Heart right ventricle (tissue), 16 donors: ENCODE results near the gene PPP2R3C. TPM values are rescaled to one million over a fixed set of nuclear protein-coding genes. Genes with fewer than 3 reads are reported as not detected.
A peak's percentile ranks its signal among the peaks of the same experiment; 100 is the strongest.

Experiments
- ATAC-seq, 8 donors: fragments of 200-7000 bp; cut with Tn5 transposase; one replicate each; pipeline ENCODE4 v1.9.1; 2020; ENCODE audit warnings: mild to moderate bottlenecking in 8 of 8, moderate library complexity in 8 of 8, moderate number of reproducible peaks in 1 of 8
- DNase-seq, 2 donors: peaks; one replicate each; pipeline ENCODE4 v3.0.0-alpha.2; 2020
- H3K27ac ChIP-seq, 10 donors: fragments of 200-600 bp; sonication (generic) in 2 of 10; one replicate each; pipeline versions ENCODE4 v1.5.0 to v1.8.0; 2020 to 2022; ENCODE audit warnings: mild to moderate bottlenecking in 3 of 10
- H3K27me3 ChIP-seq, 7 donors: fragments of 200-600 bp; one replicate each; pipeline ENCODE4 v1.8.0; 2021 to 2022; ENCODE audit warnings: mild to moderate bottlenecking in 2 of 7
- H3K36me3 ChIP-seq, 9 donors: fragments of 200-600 bp; sonication (generic) in 1 of 9; one replicate each; pipeline versions ENCODE4 v1.5.0 to v1.8.0; 2020 to 2022; ENCODE audit warnings: mild to moderate bottlenecking in 2 of 9
- H3K4me1 ChIP-seq, 9 donors: fragments of 200-600 bp; sonication (generic) in 1 of 9; one replicate each; pipeline versions ENCODE4 v1.5.0 to v1.8.0; 2020 to 2022; ENCODE audit warnings: mild to moderate bottlenecking in 4 of 9
- H3K4me3 ChIP-seq, 10 donors: fragments of 200-600 bp; sonication (generic) in 2 of 10; one replicate each; pipeline versions ENCODE4 v1.5.0 to v1.8.0; 2020 to 2022; ENCODE audit warnings: mild to moderate bottlenecking in 7 of 10, moderate library complexity in 2 of 10
- H3K9me3 ChIP-seq, 11 donors: fragments of 200-600 bp in 10 of 11; sonication (generic) in 2 of 11; one replicate each; pipeline versions ENCODE4 v1.5.0 to v1.8.0; 2013 to 2022; ENCODE audit warnings: mild to moderate bottlenecking in 2 of 11, control low read depth in 1 of 11, moderate library complexity in 1 of 11
- WGBS, 2 donors: extraction: QIAGEN DNeasy Blood & Tissue Kit; methylation state at CpG; one replicate each; pipeline ENCODE4 v1.1.7; 2013; ENCODE audit warnings: inconsistent platforms in 1 of 2; 5-methylcytosine and 5-hydroxymethylcytosine counted together
- intact Hi-C, 10 donors: fragments of 100-400 bp; cut with DNase I; formaldehyde crosslinking; loops; one replicate each; pipeline versions ENCODE4 v1.11.1 to v1.14.2; 2022
- polyA plus RNA-seq, 2 donors: library from polyadenylated mRNA; stranded (reverse); fragments of 200-250 nt; gene quantifications; one replicate each; pipeline ENCODE4 v1.2.3, GENCODE V29; 2013
- total RNA-seq, 10 donors: library from RNA; stranded (reverse); fragmentation: NEBNext Ultra II Directional in 3 of 10; extraction: Animal tissue kit (Norgen Biotek cat#: 25700) in 3 of 10; gene quantifications; one replicate each; pipeline versions ENCODE4 v1.2.1 to v1.2.4, GENCODE V29; 2021 to 2023
- TF ChIP-seq, protein P1 (sequence below), 9 donors: fragments of 200-600 bp; sonication (generic) in 2 of 9; IDR thresholded peaks; one replicate each; pipeline versions ENCODE4 v1.5.0 to v1.8.0; 2021 to 2022; ENCODE audit warnings: antibody characterized with exemption in 9 of 9, mild to moderate bottlenecking in 5 of 9, moderate library complexity in 1 of 9
- donor health status: Arrhythmogenic right ventricular cardiomyopathy.
- donor health status: ischemic (EF 13 %, LVEDD 7.1; RV severe dilation, severe dysfunction).
- donor health status: healthy with polysubstance abuse.
- donor health status: DM: no; HTN: yes; CAD: no.
- donor health status: DM: no; HTN: no; CAD: no.
- donor health status: ischemic (EF 25% LVEDD 6.9; RV normal size, moderate dysfunction).
- donor health status: ischemic (EF 25% LVEDD 5.7; RV mildly dilated, moderate dysfunction).
- donor health status: healthy.
- donor health status: DM: yes; HTN: yes; CAD: no.
- donor health status: Ischemic cardiomyopathy.
- donor health status: ischemic (EF 35%, LVEDD 5.7; RV mildly dilated, moderate dysfunction).
- donor health status: nonischemic (EF 11% LVEDD 7.7; RV severe dilation, severe dysfunction).
- donor health status: DM: yes; HTN: yes; CAD: no.
- donor health status: PGD.
- donor health status: ischemic (EF 29% LVEDD 5.4; RV normal size, mild dysfunction).
- donor health status: nonischemic (EF 23%, LVEDD 6.1; RV moderate dilation, normal function).

Gene PPP2R3C
- total and polyA plus RNA-seq, 12 donors: 25.5 to 36.3 (median 27.9) TPM

DNA sequence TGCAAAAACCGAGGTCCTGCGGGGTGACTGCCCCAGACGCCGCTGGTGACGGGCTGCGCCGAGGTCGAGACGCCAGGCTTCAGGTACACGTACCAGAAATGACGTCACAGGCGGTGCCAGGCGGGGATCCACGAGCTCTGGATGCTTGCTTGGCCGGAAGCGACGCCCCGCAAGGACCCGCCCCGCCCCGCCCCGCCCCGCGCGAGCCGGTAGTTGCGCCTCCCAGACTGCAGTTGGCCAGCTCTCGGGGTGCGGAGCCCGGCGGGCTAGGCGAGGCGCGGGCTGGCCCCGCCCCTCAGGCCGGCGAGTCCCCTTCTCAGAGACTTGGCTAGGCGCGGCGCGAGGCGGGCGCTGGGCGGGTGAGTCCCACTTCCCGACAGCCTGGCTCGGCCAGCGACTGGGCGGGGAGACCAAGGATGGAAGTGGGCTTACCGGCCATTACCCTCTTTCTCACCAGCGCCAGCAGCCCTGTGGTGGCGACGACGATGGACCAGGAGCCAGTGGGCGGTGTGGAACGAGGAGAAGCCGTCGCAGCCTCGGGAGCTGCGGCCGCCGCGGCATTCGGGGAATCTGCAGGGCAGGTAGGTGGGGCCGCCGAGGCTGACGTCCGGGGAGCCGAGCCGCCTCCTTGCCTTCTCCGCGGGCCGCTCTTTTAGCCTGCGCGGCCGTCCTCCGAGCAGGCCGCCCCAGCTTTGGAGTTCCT is 75.6 kb downstream of the PPP2R3C start, which contains the start of gene FAM177A1:
FAM177A1 (plus strand) TSS at position 225 of the 703 bp plus-strand sequence; CDS start at position 417, 192 bp downstream.
- H3K4me3 ChIP-seq: peak within 1 kb of the TSS; percentile 66 to 96 (median 81)
- intact Hi-C loops: loop anchor here in 7 of 10 donors (2.0 to 10.0 kb wide), 8 partner anchors 63 to 369 kb away; partner anchors contain the start of genes PPP2R3C (in 4 of the 7), PRORP (in 3 of the 7), SRP54 (in 3 of the 7) and BAZ1A (in 1 of the 7)
- H3K9me3 ChIP-seq: no peaks in the 10 kb centered on the region
- H3K4me1 ChIP-seq: peaks cover 4 to 53% (median 33%) of the 10 kb centered on the region in 9 donors
- no peaks in the 10 kb centered on the region for H3K27me3 ChIP-seq
- DNase-seq: peak; percentile 98 to 99
- H3K27ac ChIP-seq: peak within 1 kb of the TSS; percentile 92 to 99 (median 96)
- WGBS, 2 donors: 0 to 1% methylated on average over 76 to 77 of the region's 77 CpGs
- TF ChIP-seq, protein P1, sequence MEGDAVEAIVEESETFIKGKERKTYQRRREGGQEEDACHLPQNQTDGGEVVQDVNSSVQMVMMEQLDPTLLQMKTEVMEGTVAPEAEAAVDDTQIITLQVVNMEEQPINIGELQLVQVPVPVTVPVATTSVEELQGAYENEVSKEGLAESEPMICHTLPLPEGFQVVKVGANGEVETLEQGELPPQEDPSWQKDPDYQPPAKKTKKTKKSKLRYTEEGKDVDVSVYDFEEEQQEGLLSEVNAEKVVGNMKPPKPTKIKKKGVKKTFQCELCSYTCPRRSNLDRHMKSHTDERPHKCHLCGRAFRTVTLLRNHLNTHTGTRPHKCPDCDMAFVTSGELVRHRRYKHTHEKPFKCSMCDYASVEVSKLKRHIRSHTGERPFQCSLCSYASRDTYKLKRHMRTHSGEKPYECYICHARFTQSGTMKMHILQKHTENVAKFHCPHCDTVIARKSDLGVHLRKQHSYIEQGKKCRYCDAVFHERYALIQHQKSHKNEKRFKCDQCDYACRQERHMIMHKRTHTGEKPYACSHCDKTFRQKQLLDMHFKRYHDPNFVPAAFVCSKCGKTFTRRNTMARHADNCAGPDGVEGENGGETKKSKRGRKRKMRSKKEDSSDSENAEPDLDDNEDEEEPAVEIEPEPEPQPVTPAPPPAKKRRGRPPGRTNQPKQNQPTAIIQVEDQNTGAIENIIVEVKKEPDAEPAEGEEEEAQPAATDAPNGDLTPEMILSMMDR (IDR thresholded peaks at IDR 0.05): no peak
- H3K36me3 ChIP-seq: peaks cover 0 to 22% (median 5%) of the 10 kb centered on the region in 9 donors
- ATAC-seq: peak; percentile 97 to 99 (median 98)

DNA sequence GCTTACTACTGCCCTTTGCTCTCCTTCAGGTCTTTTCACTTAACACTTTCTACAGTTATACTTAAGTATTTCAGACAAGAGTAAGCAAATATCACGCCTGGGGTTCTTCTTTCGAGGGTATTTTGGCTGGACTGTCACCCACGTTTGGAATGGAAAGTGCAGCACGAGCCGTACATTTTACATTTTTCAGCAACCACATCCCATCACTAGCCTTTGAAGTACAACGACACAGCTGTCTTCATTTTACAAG is 76.1 kb downstream of the PPP2R3C start:
- 0 to 1% methylated on average over 6 of the region's 6 CpGs for WGBS, 2 donors
- H3K9me3 ChIP-seq: no peaks in the 10 kb centered on the region
- H3K4me1 ChIP-seq: peaks cover 3 to 49% (median 29%) of the 10 kb centered on the region in 9 donors
- TF ChIP-seq, protein P1 (IDR thresholded peaks at IDR 0.05): no peak
- no peaks in the 10 kb centered on the region for H3K27me3 ChIP-seq
- no peak for DNase-seq
- intact Hi-C loops: loop anchor here in 7 of 10 donors (2.0 to 10.0 kb wide), 8 partner anchors 63 to 369 kb away; partner anchors contain the start of genes PPP2R3C (in 4 of the 7), PRORP (in 3 of the 7), SRP54 (in 3 of the 7) and BAZ1A (in 1 of the 7)
- peak overlapping the region; percentile 89 to 99 (median 96) for H3K27ac ChIP-seq
- peak in 1 of 8 donors; percentile 1 for ATAC-seq
- peaks cover 0 to 21% (median 5%) of the 10 kb centered on the region in 9 donors for H3K36me3 ChIP-seq
- H3K4me3 ChIP-seq: peak overlapping the region; percentile 66 to 96 (median 81)

DNA sequence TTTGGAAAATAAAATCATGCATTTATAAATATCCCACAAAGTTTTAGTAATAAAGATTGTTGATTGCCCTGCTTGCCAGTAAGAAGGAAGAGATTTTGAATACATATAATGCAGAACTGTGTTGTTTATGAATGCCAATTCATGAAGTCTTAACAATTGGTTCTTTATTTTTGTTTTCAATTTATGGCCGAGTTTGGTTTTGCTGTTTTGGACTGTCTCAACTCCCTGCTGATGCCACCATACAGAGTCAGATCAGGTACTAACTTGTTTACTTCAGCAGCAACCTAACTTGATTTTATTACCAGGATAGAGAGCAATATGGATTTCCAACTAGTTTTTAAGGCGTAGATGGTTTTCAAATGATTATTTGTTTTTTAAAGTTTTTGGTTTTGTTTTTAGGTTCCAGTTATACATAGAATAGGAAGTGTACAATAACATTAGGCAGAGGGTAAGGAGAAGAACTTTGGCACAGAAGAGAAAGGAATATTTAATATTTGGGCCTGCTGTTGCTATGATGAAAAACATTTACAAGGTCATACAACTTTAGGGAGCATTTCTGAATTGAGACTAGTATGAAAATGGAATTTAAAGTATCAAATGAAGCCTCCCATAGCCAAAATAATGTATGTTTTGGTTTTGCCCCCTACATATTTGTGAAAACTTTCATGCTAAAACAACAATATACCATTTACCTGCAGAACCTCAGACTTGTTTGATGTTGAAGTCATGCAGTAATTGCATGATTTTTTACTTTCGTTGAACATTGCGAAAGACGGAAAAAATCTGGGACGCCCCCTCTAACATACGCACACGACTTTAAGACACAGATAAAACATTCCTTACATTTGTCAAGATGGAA is 76.6 kb downstream of the PPP2R3C start:
- intact Hi-C loops: loop anchor here in 7 of 10 donors (5.0 to 10.0 kb wide), 7 partner anchors 63 to 370 kb away; partner anchors contain the start of genes PPP2R3C (in 3 of the 7), PRORP (in 3 of the 7), BAZ1A (in 1 of the 7) and NFKBIA (in 1 of the 7)
- H3K9me3 ChIP-seq: no peaks in the 10 kb centered on the region
- ATAC-seq (no peak), DNase-seq (no peak)
- peaks cover 0 to 18% (median 3%) of the 10 kb centered on the region in 9 donors for H3K36me3 ChIP-seq
- no peaks in the 10 kb centered on the region for H3K27me3 ChIP-seq
- H3K4me3 ChIP-seq: peak overlapping the region; percentile 66 to 96 (median 81)
- 22 to 29% methylated on average over 8 of the region's 8 CpGs for WGBS, 2 donors
- peak overlapping the region; percentile 89 to 99 (median 96) for H3K27ac ChIP-seq
- H3K4me1 ChIP-seq: peaks cover 0 to 43% (median 29%) of the 10 kb centered on the region in 9 donors
- TF ChIP-seq, protein P1 (IDR thresholded peaks at IDR 0.05): no peak

DNA sequence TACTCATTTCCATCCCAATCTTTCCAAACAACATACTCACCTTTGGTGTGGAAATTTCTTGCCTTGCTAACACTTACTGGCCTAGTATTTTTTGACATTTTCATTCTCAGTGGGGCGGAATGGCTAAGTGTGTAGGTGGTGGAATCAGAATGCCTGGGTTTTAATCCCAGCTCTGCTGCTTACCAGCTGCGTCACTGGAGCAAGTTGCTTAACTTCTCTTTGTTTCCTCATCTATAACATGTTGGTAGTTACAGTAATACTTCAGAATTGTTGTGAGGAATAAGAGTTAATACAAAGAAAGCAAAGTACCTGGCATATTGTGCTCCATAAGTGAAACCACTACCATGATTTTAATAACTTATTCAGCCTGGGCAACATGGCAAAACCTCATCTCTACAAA is 78.7 kb downstream of the PPP2R3C start:
- Histone ChIP-seq H3K27ac (peak overlapping the region in 1 of 10 donors; percentile 3), H3K4me1 (peaks cover 0 to 23% (median 20%) of the 10 kb centered on the region in 9 donors), H3K27me3 (no peaks in the 10 kb centered on the region), H3K36me3 (no peaks in the 10 kb centered on the region), H3K4me3 (no peak overlapping the region), H3K9me3 (no peaks in the 10 kb centered on the region)
- no peak for ATAC-seq
- DNase-seq: no peak
- 97 to 99% methylated on average over 2 of the region's 2 CpGs for WGBS, 2 donors
- intact Hi-C loops: loop anchor here in 5 of 10 donors (5.0 to 10.0 kb wide), 4 partner anchors 72 to 372 kb away; partner anchors contain the start of gene BAZ1A (in 1 of the 5)
- TF ChIP-seq, protein P1 (IDR thresholded peaks at IDR 0.05): no peak
